Activated gamma-delta T cell treated with Interleukin-2 at 50 U/mL for 16 hours (primary cell): ENCODE data around the gene ESF1.

Source experiments
- DNase-seq: peaks from one replicate; pipeline ENCODE4 v3.0.0-alpha.2; 2020

ESF1 gene

GRCh38 chr20:13671916-13672378, 112.8 kb downstream of the ESF1 start:
- no peak for DNase-seq

DNA sequence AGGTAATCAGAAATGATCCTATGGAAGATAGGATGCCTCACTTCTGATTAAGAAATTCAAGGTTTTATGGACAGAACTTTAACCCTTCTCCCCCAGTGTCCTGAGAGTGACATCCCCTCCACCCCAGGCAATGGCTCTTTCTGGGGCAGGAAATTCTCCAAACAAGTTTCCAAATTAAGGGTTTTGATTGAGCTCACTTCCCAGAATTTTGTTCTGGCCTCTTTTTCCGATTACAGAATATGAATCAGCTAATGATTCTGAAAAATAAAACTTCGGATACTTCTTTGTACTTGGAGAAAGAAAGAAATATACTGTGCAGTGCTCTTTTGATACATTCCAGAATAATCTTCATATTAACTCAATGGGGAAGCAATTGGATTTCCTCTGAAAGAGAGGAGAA, 113.2 kb downstream of the ESF1 start:
- no peak for DNase-seq

DNA sequence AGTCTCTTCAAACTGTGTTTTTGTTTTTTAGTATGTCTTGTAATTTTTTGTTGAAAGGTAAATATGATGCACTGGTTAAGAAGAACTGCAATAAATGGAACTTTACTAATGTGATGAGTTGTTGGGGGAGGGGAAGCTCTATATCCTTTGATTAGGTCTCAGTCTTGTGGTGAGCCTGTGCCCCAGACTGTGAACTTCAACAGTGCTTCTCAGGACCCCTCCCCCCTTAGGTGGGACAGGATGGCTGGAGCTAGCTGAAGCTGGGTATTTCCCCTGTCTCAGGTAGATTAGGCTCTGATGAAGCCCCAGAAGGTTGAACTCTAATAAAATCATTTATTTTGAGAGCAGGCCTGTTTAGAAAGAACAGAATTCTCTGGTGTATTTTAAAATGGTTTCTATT, 114.6 kb downstream of the ESF1 start:
- DNase-seq = no peak

DNA sequence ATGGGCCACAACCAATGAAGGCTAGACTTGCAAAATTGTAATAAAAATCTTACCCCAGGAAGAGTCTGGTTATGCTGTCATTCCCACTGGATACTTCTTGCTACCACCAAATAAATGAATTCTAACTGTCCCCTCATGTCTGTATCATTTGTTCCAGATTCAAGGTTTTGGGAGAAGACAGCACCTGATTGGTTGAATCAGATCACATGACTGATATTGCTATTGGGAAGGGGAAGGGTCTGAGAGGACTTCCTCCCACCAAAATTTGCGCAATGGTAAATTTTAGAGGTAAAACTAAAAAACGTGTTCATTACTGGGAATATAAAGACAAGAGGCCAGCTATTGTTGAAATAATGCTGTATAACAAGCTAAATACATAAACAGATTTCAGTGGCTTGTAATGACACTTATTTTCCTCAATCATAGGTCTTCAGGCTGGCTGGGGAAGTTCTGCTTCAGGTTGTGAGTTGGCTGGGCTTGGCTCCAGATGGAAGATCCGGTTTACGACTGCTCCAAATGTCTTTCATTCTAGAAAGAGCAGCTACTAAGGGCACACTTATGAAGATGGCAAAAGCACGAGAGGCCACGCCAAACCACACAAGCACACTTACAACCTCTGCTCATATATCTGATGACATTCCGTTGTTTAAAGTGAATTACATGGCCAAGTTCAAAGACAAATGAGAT, 118.9 kb downstream of the ESF1 start:
- no peak for DNase-seq
